ENCODE measurements around the gene FGGY. TPM values are rescaled to one million over a fixed set of nuclear protein-coding genes. Genes with fewer than 3 reads are reported as not detected.
A peak's percentile ranks its signal among the peaks of the same experiment; 100 is the strongest.
"Not testable (repeated sequence)": the region's sequence is repeated elsewhere in the genome, so short reads cannot be mapped to it uniquely, and the experiment has no call there.

FGGY gene
- total and polyA plus RNA-seq, 4 donors = 5.3 to 25.1 (median 11.9) TPM

GRCh38 chr1:59705466-59706302 is 408.8 kb downstream of the FGGY start:
- 45 to 48% methylated on average over 5 of the region's 5 CpGs for WGBS, 2 donors
- intact Hi-C loops (cut with DNase I) = loop anchor here (10.0 kb wide), 3 partner anchors 411 to 821 kb away; partner anchors contain the start of gene FGGY (in 1 of the 2)
- Histone ChIP-seq H3K4me1 (ENCODE audit: control insufficient read depth in 1 of 2, insufficient read depth in 2 of 2, low read length in 2 of 2) (peaks cover 5 to 20% of the 10 kb centered on the region in 2 donors), H3K9me3 (ENCODE audit: control insufficient read depth, low read length) (no peaks in the 10 kb centered on the region), H3K4me3 (ENCODE audit: low read length in 2 of 2) (no peak overlapping the region), H3K27ac (ENCODE audit: low read depth in 1 of 2, low read length in 2 of 2) (peak overlapping the region in 1 of 2 donors; percentile 23), H3K27me3 (ENCODE audit: control insufficient read depth in 1 of 2, insufficient read depth in 2 of 2, low read length in 1 of 2) (no peaks in the 10 kb centered on the region), H3K36me3 (ENCODE audit: control insufficient read depth in 1 of 2, insufficient read depth in 2 of 2, low read length in 1 of 2) (peaks cover 0 to 1% of the 10 kb centered on the region in 2 donors)
- peak; percentile 19 for ATAC-seq (ENCODE audit: low FRiP score)
- DNase-seq = no peak

DNA sequence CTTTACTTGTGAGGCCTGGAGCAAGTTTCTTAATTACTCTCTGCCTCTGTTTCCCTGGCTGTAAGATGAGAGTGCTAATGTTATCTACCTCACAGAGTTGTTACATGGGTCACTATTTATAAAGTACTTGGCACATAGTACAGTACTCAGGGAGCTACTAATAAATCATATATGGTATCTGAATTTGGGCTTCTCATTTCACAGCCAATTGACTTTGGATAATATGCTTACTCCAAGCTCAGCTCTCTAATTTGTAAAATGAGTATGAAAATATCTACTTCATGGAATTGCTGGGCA is 409.4 kb downstream of the FGGY start:
- no peaks in the 10 kb centered on the region for H3K27me3 ChIP-seq (ENCODE audit: control insufficient read depth in 1 of 2, insufficient read depth in 2 of 2, low read length in 1 of 2)
- peaks cover 0 to 1% of the 10 kb centered on the region in 2 donors for H3K36me3 ChIP-seq (ENCODE audit: control insufficient read depth in 1 of 2, insufficient read depth in 2 of 2, low read length in 1 of 2)
- ATAC-seq (ENCODE audit: low FRiP score) = no peak
- no peak overlapping the region for H3K4me3 ChIP-seq (ENCODE audit: low read length in 2 of 2)
- intact Hi-C loops (cut with DNase I) = loop anchor here (10.0 kb wide), 3 partner anchors 411 to 821 kb away; partner anchors contain the start of gene FGGY (in 1 of the 2)
- H3K4me1 ChIP-seq (ENCODE audit: control insufficient read depth in 1 of 2, insufficient read depth in 2 of 2, low read length in 2 of 2) = peaks cover 5 to 20% of the 10 kb centered on the region in 2 donors
- no peak overlapping the region for H3K27ac ChIP-seq (ENCODE audit: low read depth in 1 of 2, low read length in 2 of 2)
- no peaks in the 10 kb centered on the region for H3K9me3 ChIP-seq (ENCODE audit: control insufficient read depth, low read length)
- no peak for DNase-seq

GRCh38 chr1:59707178-59707791 is 410.4 kb downstream of the FGGY start:
- DNase-seq (peak; percentile 77), ATAC-seq (ENCODE audit: low FRiP score) (peak; percentile 82)
- 23 to 34% methylated on average over 7 of the region's 7 CpGs for WGBS, 2 donors
- no peaks in the 10 kb centered on the region for H3K36me3 ChIP-seq (ENCODE audit: control insufficient read depth in 1 of 2, insufficient read depth in 2 of 2, low read length in 1 of 2)
- peaks cover 5 to 20% of the 10 kb centered on the region in 2 donors for H3K4me1 ChIP-seq (ENCODE audit: control insufficient read depth in 1 of 2, insufficient read depth in 2 of 2, low read length in 2 of 2)
- peak overlapping the region in 1 of 2 donors; percentile 78 for H3K27ac ChIP-seq (ENCODE audit: low read depth in 1 of 2, low read length in 2 of 2)
- no peaks in the 10 kb centered on the region for H3K9me3 ChIP-seq (ENCODE audit: control insufficient read depth, low read length)
- intact Hi-C loops (cut with DNase I) = loop anchor here (10.0 kb wide), 3 partner anchors 412 to 822 kb away; partner anchors contain the start of gene FGGY (in 1 of the 2)
- no peaks in the 10 kb centered on the region for H3K27me3 ChIP-seq (ENCODE audit: control insufficient read depth in 1 of 2, insufficient read depth in 2 of 2, low read length in 1 of 2)
- no peak overlapping the region for H3K4me3 ChIP-seq (ENCODE audit: low read length in 2 of 2)

GRCh38 chr1:59709333-59709732 is 412.4 kb downstream of the FGGY start:
- H3K36me3 ChIP-seq (ENCODE audit: control insufficient read depth in 1 of 2, insufficient read depth in 2 of 2, low read length in 1 of 2) = no peaks in the 10 kb centered on the region
- 98 to 100% methylated on average over 3 of the region's 3 CpGs for WGBS, 2 donors
- DNase-seq (no peak), ATAC-seq (ENCODE audit: low FRiP score) (no peak)
- no peak overlapping the region for H3K4me3 ChIP-seq (ENCODE audit: low read length in 2 of 2)
- no peaks in the 10 kb centered on the region for H3K27me3 ChIP-seq (ENCODE audit: control insufficient read depth in 1 of 2, insufficient read depth in 2 of 2, low read length in 1 of 2)
- H3K4me1 ChIP-seq (ENCODE audit: control insufficient read depth in 1 of 2, insufficient read depth in 2 of 2, low read length in 2 of 2) = peaks cover 2 to 8% of the 10 kb centered on the region in 2 donors
- H3K9me3 ChIP-seq (ENCODE audit: control insufficient read depth, low read length) = no peaks in the 10 kb centered on the region
- intact Hi-C loops (cut with DNase I) = loop anchor here (10.0 kb wide), 3 partner anchors 415 to 825 kb away; partner anchors contain the start of gene FGGY (in 1 of the 2)
- H3K27ac ChIP-seq (ENCODE audit: low read depth in 1 of 2, low read length in 2 of 2) = no peak overlapping the region

GRCh38 chr1:59710920-59711319 is 414.0 kb downstream of the FGGY start:
- intact Hi-C loops (cut with DNase I); H3K4me1 ChIP-seq (ENCODE audit: control insufficient read depth in 1 of 2, insufficient read depth in 2 of 2, low read length in 2 of 2): not testable (repeated sequence)

DNA sequence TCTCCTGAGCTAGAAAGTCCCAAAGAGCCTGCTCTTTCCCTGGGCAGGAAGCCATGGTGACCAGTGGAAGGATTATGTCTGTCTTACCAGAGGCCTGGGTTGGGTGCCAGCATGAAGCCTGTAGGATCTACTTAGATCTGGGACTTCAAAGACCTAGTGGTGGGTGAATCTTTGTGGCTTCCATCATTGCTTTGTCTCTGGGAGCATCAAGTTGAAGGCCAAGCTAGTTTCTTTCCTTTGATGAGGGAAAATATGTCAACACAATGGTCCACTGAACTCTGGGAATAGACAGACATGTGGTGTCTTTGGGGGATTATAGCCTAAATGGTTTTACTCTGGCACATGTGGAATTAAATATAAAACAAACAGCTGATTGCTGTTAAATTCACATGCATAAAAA is 417.3 kb downstream of the FGGY start:
- DNase-seq (no peak), ATAC-seq (ENCODE audit: low FRiP score) (no peak)
- Histone ChIP-seq H3K27ac (ENCODE audit: low read depth in 1 of 2, low read length in 2 of 2) (no peak overlapping the region), H3K9me3 (ENCODE audit: control insufficient read depth, low read length) (no peaks in the 10 kb centered on the region), H3K27me3 (ENCODE audit: control insufficient read depth in 1 of 2, insufficient read depth in 2 of 2, low read length in 1 of 2) (no peaks in the 10 kb centered on the region), H3K36me3 (ENCODE audit: control insufficient read depth in 1 of 2, insufficient read depth in 2 of 2, low read length in 1 of 2) (no peaks in the 10 kb centered on the region), H3K4me1 (ENCODE audit: control insufficient read depth in 1 of 2, insufficient read depth in 2 of 2, low read length in 2 of 2) (no peaks in the 10 kb centered on the region), H3K4me3 (ENCODE audit: low read length in 2 of 2) (no peak overlapping the region)
- intact Hi-C loops (cut with DNase I) = no loop called here

More at GRCh38 chr1:59710920-59711319, 414.0 kb downstream of the FGGY start:
- H3K27me3 ChIP-seq (ENCODE audit: control insufficient read depth in 1 of 2, insufficient read depth in 2 of 2, low read length in 1 of 2); H3K9me3 ChIP-seq (ENCODE audit: control insufficient read depth, low read length); DNase-seq; H3K27ac ChIP-seq (ENCODE audit: low read depth in 1 of 2, low read length in 2 of 2); ATAC-seq (ENCODE audit: low FRiP score); H3K36me3 ChIP-seq (ENCODE audit: control insufficient read depth in 1 of 2, insufficient read depth in 2 of 2, low read length in 1 of 2); H3K4me3 ChIP-seq (ENCODE audit: low read length in 2 of 2): not testable (repeated sequence)
- 94 to 95% methylated on average over 2 of the region's 2 CpGs for WGBS, 2 donors

- no peaks in the 10 kb centered on the region for H3K36me3 ChIP-seq (ENCODE audit: control insufficient read depth in 1 of 2, insufficient read depth in 2 of 2, low read length in 1 of 2)
- ATAC-seq (ENCODE audit: low FRiP score) = no peak
- H3K9me3 ChIP-seq (ENCODE audit: control insufficient read depth, low read length) = no peaks in the 10 kb centered on the region
- no peak overlapping the region for H3K27ac ChIP-seq (ENCODE audit: low read depth in 1 of 2, low read length in 2 of 2)
- H3K27me3 ChIP-seq (ENCODE audit: control insufficient read depth in 1 of 2, insufficient read depth in 2 of 2, low read length in 1 of 2) = no peaks in the 10 kb centered on the region
- WGBS, 2 donors = 40 to 46% methylated on average over 1 of the region's 1 CpG
- intact Hi-C loops (cut with DNase I) = no loop called here
- H3K4me1 ChIP-seq (ENCODE audit: control insufficient read depth in 1 of 2, insufficient read depth in 2 of 2, low read length in 2 of 2) = no peaks in the 10 kb centered on the region
- H3K4me3 ChIP-seq (ENCODE audit: low read length in 2 of 2) = no peak overlapping the region
- no peak for DNase-seq
Measured at GRCh38 chr1:59714966-59715365, 418.1 kb downstream of the FGGY start.

DNA sequence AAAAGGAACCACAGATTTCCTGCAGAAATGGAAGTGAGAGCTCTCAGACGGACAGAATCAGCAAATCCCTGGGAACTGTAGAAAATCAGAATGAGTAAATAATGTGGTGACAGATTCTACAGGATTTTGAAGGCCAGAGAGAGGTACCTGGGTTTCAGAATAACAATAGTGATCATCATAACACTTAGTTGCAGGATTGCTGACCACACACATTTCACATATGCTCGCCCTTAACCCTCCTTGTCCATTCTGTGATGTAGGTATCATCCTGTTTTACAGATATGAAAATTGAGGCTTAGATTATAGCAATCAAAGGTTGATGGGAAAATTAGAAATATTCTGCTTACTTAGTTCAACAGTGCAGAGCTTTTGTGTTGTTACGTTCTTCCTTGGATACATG is 419.9 kb downstream of the FGGY start:
- intact Hi-C loops (cut with DNase I) = no loop called here
- ATAC-seq (ENCODE audit: low FRiP score) (no peak), DNase-seq (no peak)
- Histone ChIP-seq H3K36me3 (ENCODE audit: control insufficient read depth in 1 of 2, insufficient read depth in 2 of 2, low read length in 1 of 2) (no peaks in the 10 kb centered on the region), H3K9me3 (ENCODE audit: control insufficient read depth, low read length) (no peaks in the 10 kb centered on the region), H3K4me3 (ENCODE audit: low read length in 2 of 2) (no peak overlapping the region), H3K27me3 (ENCODE audit: control insufficient read depth in 1 of 2, insufficient read depth in 2 of 2, low read length in 1 of 2) (no peaks in the 10 kb centered on the region), H3K4me1 (ENCODE audit: control insufficient read depth in 1 of 2, insufficient read depth in 2 of 2, low read length in 2 of 2) (no peaks in the 10 kb centered on the region), H3K27ac (ENCODE audit: low read depth in 1 of 2, low read length in 2 of 2) (no peak overlapping the region)
- 91 to 95% methylated on average over 3 of the region's 3 CpGs for WGBS, 2 donors
